ENCODE data around the gene CENPU.

The CENPU gene

GRCh38 chr4:184702114-184702513, 31.8 kb downstream of the CENPU start:
- DNase-seq, result no peak

- DNase-seq, result no peak
These were observed 34.0 kb downstream of the CENPU start for GRCh38 chr4:184699941-184700340.

- no peak for DNase-seq
These were observed 35.9 kb downstream of the CENPU start for GRCh38 chr4:184697956-184698355.

- no peak for DNase-seq
These were observed 38.6 kb downstream of the CENPU start for GRCh38 chr4:184695178-184695896.

- no peak for DNase-seq
These were observed 39.4 kb downstream of the CENPU start for GRCh38 chr4:184694412-184694956.

GRCh38 chr4:184693056-184693455, 40.8 kb downstream of the CENPU start:
- no peak for DNase-seq

- no peak for DNase-seq
These were observed 44.2 kb downstream of the CENPU start for GRCh38 chr4:184689681-184690080.

DNA sequence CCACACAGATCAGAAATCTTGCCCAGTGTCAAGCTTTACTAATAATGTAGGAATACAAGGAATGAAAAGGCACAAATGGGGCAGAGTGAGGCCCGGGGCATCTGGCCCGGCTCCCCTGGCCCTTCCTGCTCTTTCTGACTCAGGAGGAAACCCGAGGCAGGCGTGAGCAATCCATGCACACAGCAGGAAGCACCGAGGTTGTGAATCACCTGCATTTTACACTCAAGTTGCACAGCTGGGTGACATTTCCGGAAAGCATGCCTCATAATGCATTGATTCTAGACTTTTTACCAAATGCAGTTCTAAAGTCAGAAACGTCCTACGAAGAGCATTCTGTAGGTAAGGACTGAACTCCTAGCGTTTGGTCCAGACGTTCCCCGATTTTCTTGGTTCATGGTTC, 45.4 kb downstream of the CENPU start:
- no peak for DNase-seq

- no peak for DNase-seq
These were observed 45.9 kb downstream of the CENPU start for GRCh38 chr4:184688005-184688404.

DNA sequence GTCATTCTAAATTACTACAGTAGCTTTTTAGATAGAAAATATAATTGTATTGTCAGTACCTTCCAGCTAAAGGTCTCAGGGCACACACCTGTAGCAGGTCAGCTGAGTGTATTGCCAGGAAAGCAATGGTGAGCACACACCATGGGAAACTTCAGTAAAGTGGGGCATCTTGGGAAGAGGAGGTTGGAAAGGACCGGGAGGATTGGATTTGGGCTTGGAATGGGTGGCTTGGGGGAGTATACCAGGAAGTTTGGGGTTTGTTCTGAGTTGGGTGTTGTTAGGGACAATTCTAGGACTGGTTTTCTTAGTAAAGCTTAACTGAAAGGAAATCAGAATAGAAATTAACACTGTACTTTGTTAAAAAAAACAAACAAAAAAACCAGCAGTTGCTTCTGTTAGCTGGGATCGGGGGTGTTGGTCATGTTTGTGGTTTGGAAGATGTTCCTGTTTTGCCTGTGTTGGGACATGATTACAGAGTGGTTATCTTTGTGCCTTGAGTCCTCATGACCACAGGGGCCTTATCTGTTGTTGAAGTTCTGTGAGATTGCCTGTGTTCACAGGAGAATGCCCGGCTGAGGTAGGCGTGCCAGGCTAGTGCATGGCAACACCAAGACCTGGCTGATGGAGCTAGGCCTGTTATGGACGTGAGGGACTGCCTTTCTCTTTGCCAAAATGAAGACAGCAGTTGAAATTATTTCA, 49.3 kb downstream of the CENPU start:
- DNase-seq, result no peak

DNA sequence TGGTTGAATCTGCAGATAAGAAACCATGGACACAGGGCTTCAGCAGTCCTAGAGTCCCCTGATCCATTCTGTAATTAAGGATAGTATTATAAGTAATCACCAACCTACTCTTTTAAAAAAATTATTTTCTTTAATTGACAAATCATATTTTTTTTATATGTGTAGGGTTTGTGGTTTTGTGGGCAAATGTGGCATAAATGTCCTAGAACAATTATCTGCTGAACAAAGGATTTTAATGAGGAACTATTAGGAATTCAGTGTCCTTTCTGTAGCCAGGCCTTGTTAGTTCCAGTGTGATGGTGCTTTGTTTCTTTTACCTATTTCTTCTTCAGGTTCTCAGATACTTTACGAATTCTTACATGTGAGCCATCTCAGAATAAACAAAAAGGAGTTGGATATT, 52.0 kb downstream of the CENPU start:
- no peak for DNase-seq

DNA sequence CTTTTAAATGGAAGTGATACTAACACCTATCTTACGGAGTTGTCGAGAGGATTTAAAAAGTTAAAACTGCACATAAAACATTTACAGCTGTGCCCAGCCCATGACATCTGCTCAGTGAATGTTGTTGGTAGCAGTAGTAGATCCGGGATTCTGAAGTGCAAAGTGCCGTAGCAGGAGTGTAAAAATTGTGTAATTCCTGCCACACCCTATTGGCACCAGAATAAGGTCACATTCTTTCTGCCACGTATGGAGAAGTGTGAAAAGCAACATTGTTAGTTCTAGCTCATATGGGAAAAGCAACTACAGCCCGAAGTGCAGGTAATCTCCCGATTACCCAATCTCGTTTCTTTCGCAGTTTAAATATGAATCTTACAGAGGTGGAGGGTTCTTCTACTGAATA, 53.2 kb downstream of the CENPU start:
- no peak for DNase-seq

GRCh38 chr4:184675821-184676492, 57.9 kb downstream of the CENPU start:
- no peak for DNase-seq

DNA sequence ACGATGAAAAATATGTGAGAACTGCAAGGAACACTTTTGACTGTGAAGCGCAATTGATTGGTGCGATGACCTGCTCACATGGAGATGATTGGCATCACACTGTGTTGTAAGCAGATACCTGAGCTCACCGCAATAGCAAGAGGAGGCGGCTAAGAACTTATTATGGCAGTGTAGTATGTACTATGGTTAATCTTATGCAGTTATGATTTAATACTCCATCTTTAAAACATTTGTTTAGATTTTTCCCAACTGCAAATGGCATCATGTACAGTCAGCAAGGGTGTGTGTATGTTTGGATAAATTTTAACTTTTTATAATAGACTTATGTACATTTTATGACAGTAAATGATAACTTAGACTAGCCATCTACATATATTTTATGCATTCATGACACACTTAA, 58.9 kb downstream of the CENPU start:
- no peak for DNase-seq

DNA sequence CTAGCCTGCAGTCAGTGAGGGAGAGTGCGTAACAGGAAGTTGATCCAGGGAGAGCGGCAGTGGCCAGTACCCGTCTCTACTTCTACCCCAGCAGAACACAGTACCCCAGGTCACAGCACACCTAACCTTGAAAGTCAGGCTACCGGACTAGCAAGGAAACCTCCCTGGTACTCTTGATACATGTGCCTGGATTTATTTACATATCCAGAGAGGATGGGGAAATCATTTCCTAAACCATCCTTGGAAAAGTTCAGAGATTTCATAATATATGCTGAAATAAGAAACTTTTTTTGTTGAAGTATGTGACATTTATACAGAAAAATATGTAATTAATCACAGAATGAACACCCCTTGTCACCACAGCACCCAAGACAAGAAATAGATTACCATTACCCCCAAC, 59.9 kb downstream of the CENPU start:
- DNase-seq, result no peak

- DNase-seq, result no peak
These were observed 61.2 kb downstream of the CENPU start for GRCh38 chr4:184672741-184673140.

- no peak for DNase-seq
These were observed 62.8 kb downstream of the CENPU start for GRCh38 chr4:184671101-184671500.

DNA sequence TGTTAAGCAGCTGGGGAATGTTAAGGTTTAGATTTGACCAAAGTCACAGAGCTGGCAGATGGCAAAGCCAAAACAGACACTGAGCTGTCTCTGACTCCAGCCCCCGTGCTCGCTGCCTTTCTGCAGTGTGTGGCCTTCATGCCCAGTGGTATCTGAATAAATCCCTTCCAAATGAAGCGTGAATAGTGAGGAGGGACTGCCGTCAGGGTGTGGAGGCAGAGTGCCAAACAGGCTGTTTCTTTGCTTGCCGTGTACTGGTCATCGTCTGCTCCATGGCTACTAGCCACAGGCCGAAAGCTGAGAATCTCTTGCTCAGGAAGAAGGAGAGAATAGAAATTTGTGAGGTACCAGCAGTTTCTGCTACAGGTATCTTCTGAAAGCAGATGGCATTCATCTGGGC, 64.6 kb downstream of the CENPU start:
- no peak for DNase-seq

DNA sequence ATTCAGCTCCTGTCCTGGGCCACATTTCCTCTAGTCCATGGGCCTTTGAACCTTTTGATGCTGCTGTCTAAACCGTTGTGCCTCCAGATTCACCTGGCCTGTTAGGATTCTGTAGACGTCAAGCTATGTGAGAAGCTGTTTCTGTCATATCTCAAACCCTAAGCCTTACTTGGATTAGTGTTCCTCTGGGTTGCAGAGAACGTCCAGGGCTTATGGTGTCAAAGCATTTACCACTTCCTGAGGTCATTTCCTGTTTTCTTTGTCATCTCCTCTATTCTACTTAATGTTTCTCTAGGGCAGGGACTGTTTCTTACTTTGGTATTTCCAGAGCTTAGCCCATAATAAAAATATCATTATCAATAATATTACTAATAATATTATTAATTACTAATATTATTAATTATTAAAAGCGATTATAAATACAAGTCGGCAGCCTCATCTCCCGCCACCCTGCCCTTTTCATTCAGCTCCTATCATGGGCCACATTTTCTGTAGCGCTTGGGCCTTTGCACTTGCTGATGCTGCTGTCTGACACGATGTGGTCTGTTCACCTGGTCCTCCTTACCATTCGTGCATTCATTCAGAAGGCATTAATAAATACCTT, 65.3 kb downstream of the CENPU start:
- DNase-seq, result no peak

- no peak for DNase-seq
These were observed 65.8 kb downstream of the CENPU start for GRCh38 chr4:184668096-184668495.

- no peak for DNase-seq
These were observed 67.2 kb downstream of the CENPU start for GRCh38 chr4:184666670-184667069.

DNA sequence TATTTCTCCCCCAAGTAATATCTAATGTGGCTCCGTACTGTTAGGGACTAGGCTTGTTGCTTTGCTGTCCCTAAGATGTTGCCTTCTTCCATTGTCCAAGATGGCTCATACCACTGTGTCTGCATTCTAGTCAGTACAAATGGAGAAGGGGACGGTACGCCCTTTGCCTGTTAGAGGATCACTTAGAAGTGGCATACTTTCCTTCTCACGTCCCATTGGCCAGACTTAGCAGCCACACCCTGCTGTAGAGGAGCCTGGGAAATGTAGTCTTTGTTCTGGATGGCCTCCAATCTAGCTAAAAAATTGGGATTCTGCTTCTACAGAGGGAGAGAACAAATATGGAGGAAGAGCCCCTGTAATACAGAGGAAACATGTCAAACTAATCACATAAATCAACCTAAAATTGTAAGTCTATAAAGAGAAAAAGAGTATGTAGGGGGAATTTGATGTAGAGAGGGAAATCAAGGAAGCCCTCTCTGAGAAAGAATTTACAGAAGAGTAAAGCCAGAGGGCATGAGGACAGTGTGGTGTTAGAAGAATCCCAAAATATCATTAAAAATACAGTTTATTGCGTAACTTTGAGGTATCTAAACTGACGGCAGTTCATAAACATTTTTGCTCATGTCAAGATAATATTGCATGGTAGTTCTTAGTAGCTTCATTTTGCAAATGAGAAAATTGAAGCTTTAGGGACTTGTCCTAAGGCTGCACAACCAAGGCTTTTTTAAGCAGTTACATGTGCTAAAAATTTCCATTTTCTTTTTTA, 69.3 kb downstream of the CENPU start:
- DNase-seq, result no peak

GRCh38 chr4:184662236-184662635, 71.7 kb downstream of the CENPU start:
- DNase-seq, result no peak

Measured in activated CD4-positive, alpha-beta T cell treated with anti-CD3 and anti-CD28 coated beads for 4 hours (primary cell).